Spleen (tissue), 11 donors: Measurements from ENCODE around the gene MED1. TPM values are rescaled to one million over a fixed set of nuclear protein-coding genes. Genes with fewer than 3 reads are reported as not detected.
A peak's percentile ranks its signal among the peaks of the same experiment; 100 is the strongest.

ENCODE experiments used
- DNase-seq: peaks from one replicate; pipeline ENCODE4 v3.0.0-alpha.2; 2020
- H3K27ac ChIP-seq, 8 donors: fragments of 200-600 bp; sonication (generic) in 7 of 8; 1 replicate in 4 of 8; 2 replicates in 4 of 8; pipeline versions ENCODE4 v1.5.0 to v1.8.0; 2016 to 2021; ENCODE audit warnings: inconsistent platforms in 4 of 8, mild to moderate bottlenecking in 4 of 8, moderate library complexity in 1 of 8
- H3K27me3 ChIP-seq, 7 donors: fragments of 200-600 bp; sonication (generic) in 6 of 7; replicated peaks in 1 of 7; 1 replicate in 4 of 7; 2 replicates in 3 of 7; pipeline versions ENCODE4 v1.5.0 to v1.8.0; 2016 to 2021; ENCODE audit warnings: inconsistent platforms in 3 of 7, mild to moderate bottlenecking in 1 of 7
- H3K36me3 ChIP-seq, 6 donors: fragments of 200-600 bp; sonication (generic) in 5 of 6; 1 replicate in 4 of 6; 2 replicates in 2 of 6; pipeline versions ENCODE4 v1.5.0 to v1.8.0; 2016 to 2021; ENCODE audit warnings: inconsistent platforms in 2 of 6
- H3K4me1 ChIP-seq, 6 donors: fragments of 200-600 bp; sonication (generic) in 5 of 6; 1 replicate in 3 of 6; 2 replicates in 3 of 6; pipeline versions ENCODE4 v1.5.0 to v1.8.0; 2016 to 2021; ENCODE audit warnings: inconsistent platforms in 3 of 6
- H3K4me3 ChIP-seq, 8 donors: fragments of 200-600 bp; sonication (generic) in 7 of 8; 1 replicate in 4 of 8; 2 replicates in 4 of 8; pipeline versions ENCODE4 v1.5.0 to v1.8.0; 2016 to 2021; ENCODE audit warnings: inconsistent platforms in 4 of 8, mild to moderate bottlenecking in 4 of 8, moderate library complexity in 2 of 8
- H3K9me3 ChIP-seq, 8 donors: fragments of 200-600 bp; sonication (generic) in 7 of 8; 1 replicate in 4 of 8; 2 replicates in 4 of 8; pipeline versions ENCODE4 v1.5.0 to v1.8.0; 2016 to 2021; ENCODE audit warnings: inconsistent platforms in 4 of 8
- POLR2A ChIP-seq, 3 donors: fragments of 450-650 bp; IDR thresholded peaks; one replicate each; pipeline ENCODE4 v1.5.1; 2017; ENCODE audit warnings: antibody characterized with exemption in 3 of 3, mild to moderate bottlenecking in 1 of 3
- POLR2AphosphoS5 ChIP-seq, 3 donors: sonication (generic); formaldehyde crosslinking; IDR thresholded peaks; one replicate each; pipeline ENCODE4 v1.5.1; 2017; ENCODE audit warnings: antibody characterized with exemption in 3 of 3
- WGBS, 5 donors: extraction: QIAGEN DNeasy Blood & Tissue Kit in 3 of 5; methylation state at CpG; one replicate each; pipeline versions ENCODE4 v1.1.5 to v1.1.7; 2013 to 2018; 5-methylcytosine and 5-hydroxymethylcytosine counted together
- intact Hi-C: fragments of 100-400 bp; cut with DNase I; formaldehyde crosslinking; loops from one replicate; pipeline ENCODE4 v1.15.0; 2023; ENCODE audit warnings: low total_unique reads
- polyA plus RNA-seq, 3 donors: library from polyadenylated mRNA; stranded (reverse); fragments of 200-250 nt; gene quantifications; one replicate each; pipeline ENCODE4 v1.2.1, GENCODE V29; 2013
- total RNA-seq, 7 donors: library from RNA; depleted of rRNA in 3 of 7; stranded (reverse); fragments of >200 nt in 3 of 7; fragmentation: NEBNext Ultra II Directional in 4 of 7; extraction: Animal tissue kit (Norgen Biotek cat#: 25700) in 4 of 7; gene quantifications; one replicate each; pipeline versions ENCODE4 v1.1.0 to v1.2.1, GENCODE V29; 2016 to 2021
- TF ChIP-seq, protein P1 (sequence below), 11 experiments: fragments of 200-600 bp in 7 of 11; fragments of 450-650 bp in 4 of 11; sonication (generic) in 4 of 11; IDR thresholded peaks in 8 of 11; conservative IDR thresholded peaks in 3 of 11; 1 replicate in 7 of 11; 2 replicates in 4 of 11; pipeline versions ENCODE4 v1.4.0 to v1.8.0; 2016 to 2021; ENCODE audit warnings: antibody characterized with exemption in 11 of 11, inconsistent platforms in 4 of 11, mild to moderate bottlenecking in 1 of 11
- donor health status: healthy with polysubstance abuse.
- donor health status: DM: no; HTN: no; CAD: no; lungs with moderate emphysema.
- donor health status: DM: no; HTN: no; CAD: no.
- donor health status: Bipolar disorder and iron deficiency.
- donor health status: healthy.
- donor health status: DM: no; HTN: no; CAD: no.
- donor health status: DM: yes; HTN: yes; CAD: no.

MED1 gene
- total and polyA plus RNA-seq, 10 donors: 4.4 to 43.9 (median 35.3) TPM

DNA sequence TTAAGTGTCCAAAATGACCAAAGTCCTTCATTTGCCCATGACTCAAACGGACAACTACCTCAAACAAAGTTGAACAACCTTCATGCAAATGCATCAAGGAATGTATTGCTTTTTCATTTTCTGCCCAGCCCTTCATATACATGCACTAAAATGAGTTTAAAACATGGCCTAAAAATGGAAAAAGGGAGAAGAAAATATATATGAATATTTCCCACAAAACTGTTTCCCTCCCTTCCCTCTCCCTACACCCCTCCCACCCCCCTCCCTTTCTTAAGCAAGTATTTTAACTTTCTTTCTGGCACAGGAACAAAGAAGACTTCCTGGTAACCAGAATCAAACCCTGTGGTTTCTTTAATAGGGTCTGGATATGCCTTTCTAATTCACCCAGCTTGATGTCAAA lies 44.1 kb downstream of the MED1 start:
- no peaks in the 10 kb centered on the region for H3K9me3 ChIP-seq
- no peak overlapping the region for H3K4me3 ChIP-seq
- H3K36me3 ChIP-seq: peaks cover 0 to 71% (median 57%) of the 10 kb centered on the region in 6 donors
- peaks cover 4 to 8% (median 5%) of the 10 kb centered on the region in 6 donors for H3K4me1 ChIP-seq
- DNase-seq: no peak
- TF ChIP-seq POLR2A (IDR thresholded peaks at IDR 0.05): no peak
- TF ChIP-seq POLR2AphosphoS5 (IDR thresholded peaks at IDR 0.05): no peak
- TF ChIP-seq, protein P1, sequence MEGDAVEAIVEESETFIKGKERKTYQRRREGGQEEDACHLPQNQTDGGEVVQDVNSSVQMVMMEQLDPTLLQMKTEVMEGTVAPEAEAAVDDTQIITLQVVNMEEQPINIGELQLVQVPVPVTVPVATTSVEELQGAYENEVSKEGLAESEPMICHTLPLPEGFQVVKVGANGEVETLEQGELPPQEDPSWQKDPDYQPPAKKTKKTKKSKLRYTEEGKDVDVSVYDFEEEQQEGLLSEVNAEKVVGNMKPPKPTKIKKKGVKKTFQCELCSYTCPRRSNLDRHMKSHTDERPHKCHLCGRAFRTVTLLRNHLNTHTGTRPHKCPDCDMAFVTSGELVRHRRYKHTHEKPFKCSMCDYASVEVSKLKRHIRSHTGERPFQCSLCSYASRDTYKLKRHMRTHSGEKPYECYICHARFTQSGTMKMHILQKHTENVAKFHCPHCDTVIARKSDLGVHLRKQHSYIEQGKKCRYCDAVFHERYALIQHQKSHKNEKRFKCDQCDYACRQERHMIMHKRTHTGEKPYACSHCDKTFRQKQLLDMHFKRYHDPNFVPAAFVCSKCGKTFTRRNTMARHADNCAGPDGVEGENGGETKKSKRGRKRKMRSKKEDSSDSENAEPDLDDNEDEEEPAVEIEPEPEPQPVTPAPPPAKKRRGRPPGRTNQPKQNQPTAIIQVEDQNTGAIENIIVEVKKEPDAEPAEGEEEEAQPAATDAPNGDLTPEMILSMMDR (IDR thresholded peaks at IDR 0.05 in 8 of 11, conservative IDR thresholded peaks at IDR 0.05 in 3 of 11): no peak
- H3K27me3 ChIP-seq: no peaks in the 10 kb centered on the region
- 74 to 94% (median 82%) methylated on average over 1 of the region's 1 CpG for WGBS, 5 donors
- H3K27ac ChIP-seq: no peak overlapping the region
- intact Hi-C loops: no loop called here

GRCh38 chr17:39405436-39405835 lies 45.6 kb downstream of the MED1 start:
- Histone ChIP-seq H3K36me3 (peaks cover 0 to 56% (median 43%) of the 10 kb centered on the region in 6 donors), H3K4me1 (peaks cover 7 to 15% (median 10%) of the 10 kb centered on the region in 6 donors), H3K27me3 (no peaks in the 10 kb centered on the region), H3K9me3 (no peaks in the 10 kb centered on the region), H3K27ac (no peak overlapping the region), H3K4me3 (no peak overlapping the region)
- 46 to 81% (median 61%) methylated on average over 1 of the region's 1 CpG for WGBS, 5 donors
- intact Hi-C loops: no loop called here
- TF ChIP-seq POLR2AphosphoS5 (IDR thresholded peaks at IDR 0.05) (no peak), POLR2A (IDR thresholded peaks at IDR 0.05) (no peak)
- TF ChIP-seq, protein P1 (IDR thresholded peaks at IDR 0.05 in 8 of 11, conservative IDR thresholded peaks at IDR 0.05 in 3 of 11): no peak
- no peak for DNase-seq

DNA sequence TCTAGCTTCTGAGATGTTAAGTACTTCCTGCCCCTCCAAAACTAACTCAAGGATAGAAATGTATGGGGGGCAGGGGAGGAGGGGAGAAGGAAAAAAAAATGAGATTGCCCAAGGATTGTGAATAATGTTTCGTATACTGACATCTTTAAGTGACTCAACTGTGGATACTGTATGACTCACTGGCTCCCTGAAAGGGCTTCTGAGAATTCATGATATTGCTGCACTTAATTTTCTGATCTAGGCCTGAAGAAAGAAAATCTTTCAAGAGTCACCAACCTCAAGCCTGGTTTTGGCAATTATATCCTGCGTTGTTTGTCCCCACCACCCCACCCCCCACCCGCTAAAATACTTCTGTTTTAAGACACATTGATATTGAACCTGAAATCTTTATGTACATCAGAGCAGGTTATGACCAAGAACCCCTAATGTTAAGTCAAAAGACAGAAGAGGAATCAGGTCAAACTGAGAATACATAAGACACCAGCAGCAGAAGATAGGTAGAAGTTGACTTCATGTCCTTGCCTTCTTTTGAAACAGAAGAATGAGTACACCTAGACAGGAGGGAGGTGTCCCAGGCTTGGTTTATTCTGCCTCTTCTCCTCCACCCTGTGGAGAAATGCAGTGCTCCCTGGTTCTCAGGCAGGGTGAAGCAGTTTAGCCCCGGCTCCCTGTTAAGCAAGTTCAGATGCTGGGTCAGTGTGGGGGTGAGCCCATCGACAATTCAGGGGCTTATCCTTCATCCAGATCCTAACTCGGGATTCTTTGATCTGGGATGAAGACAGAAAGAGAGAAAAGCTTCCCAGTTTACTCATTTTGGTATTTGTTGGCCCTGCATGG lies 46.3 kb downstream of the MED1 start:
- Histone ChIP-seq H3K27me3 (no peaks in the 10 kb centered on the region), H3K27ac (no peak overlapping the region), H3K4me3 (no peak overlapping the region), H3K9me3 (no peaks in the 10 kb centered on the region), H3K36me3 (peaks cover 0 to 49% (median 36%) of the 10 kb centered on the region in 6 donors), H3K4me1 (peaks cover 14 to 21% (median 16%) of the 10 kb centered on the region in 6 donors)
- WGBS, 5 donors: 67 to 85% (median 74%) methylated on average over 6 of the region's 6 CpGs
- DNase-seq: peak; percentile 23
- intact Hi-C loops: no loop called here
- TF ChIP-seq POLR2AphosphoS5 (IDR thresholded peaks at IDR 0.05): no peak
- TF ChIP-seq, protein P1 (IDR thresholded peaks at IDR 0.05 in 8 of 11, conservative IDR thresholded peaks at IDR 0.05 in 3 of 11): no peak
- TF ChIP-seq POLR2A (IDR thresholded peaks at IDR 0.05): no peak

- no peak overlapping the region for H3K27ac ChIP-seq
- TF ChIP-seq, protein P1 (IDR thresholded peaks at IDR 0.05 in 8 of 11, conservative IDR thresholded peaks at IDR 0.05 in 3 of 11): no peak
- TF ChIP-seq POLR2A (IDR thresholded peaks at IDR 0.05) (no peak), POLR2AphosphoS5 (IDR thresholded peaks at IDR 0.05) (peak in 1 of 3 donors; percentile 24)
- no peaks in the 10 kb centered on the region for H3K27me3 ChIP-seq
- H3K4me1 ChIP-seq: peaks cover 20 to 38% (median 32%) of the 10 kb centered on the region in 6 donors
- H3K9me3 ChIP-seq: no peaks in the 10 kb centered on the region
- DNase-seq: peak; percentile 77
- intact Hi-C loops: no loop called here
- WGBS, 5 donors: 70 to 81% (median 79%) methylated on average over 21 to 22 of the region's 22 CpGs
- H3K4me3 ChIP-seq: peak overlapping the region in 4 of 8 donors; percentile 99 to 100 (median 100)
- H3K36me3 ChIP-seq: peaks cover 0 to 32% (median 19%) of the 10 kb centered on the region in 6 donors
Observed at GRCh38 chr17:39402890-39403605, 48.0 kb downstream of the MED1 start.
